NCI-H748 (cell line): Measurements from ENCODE around the gene TSC22D2.
A peak's percentile ranks its signal among the peaks of the same experiment; 100 is the strongest.

Experiments used
- DNase-seq: peaks from one replicate; lab custom pipeline; 2025; ENCODE audit not compliant: unreplicated experiment; lab: John Stamatoyannopoulos, UW

The TSC22D2 gene

GRCh38 chr3:150384296-150385212 lies 23.5 kb upstream of the TSC22D2 start:
- peak; percentile 8 for DNase-seq

DNA sequence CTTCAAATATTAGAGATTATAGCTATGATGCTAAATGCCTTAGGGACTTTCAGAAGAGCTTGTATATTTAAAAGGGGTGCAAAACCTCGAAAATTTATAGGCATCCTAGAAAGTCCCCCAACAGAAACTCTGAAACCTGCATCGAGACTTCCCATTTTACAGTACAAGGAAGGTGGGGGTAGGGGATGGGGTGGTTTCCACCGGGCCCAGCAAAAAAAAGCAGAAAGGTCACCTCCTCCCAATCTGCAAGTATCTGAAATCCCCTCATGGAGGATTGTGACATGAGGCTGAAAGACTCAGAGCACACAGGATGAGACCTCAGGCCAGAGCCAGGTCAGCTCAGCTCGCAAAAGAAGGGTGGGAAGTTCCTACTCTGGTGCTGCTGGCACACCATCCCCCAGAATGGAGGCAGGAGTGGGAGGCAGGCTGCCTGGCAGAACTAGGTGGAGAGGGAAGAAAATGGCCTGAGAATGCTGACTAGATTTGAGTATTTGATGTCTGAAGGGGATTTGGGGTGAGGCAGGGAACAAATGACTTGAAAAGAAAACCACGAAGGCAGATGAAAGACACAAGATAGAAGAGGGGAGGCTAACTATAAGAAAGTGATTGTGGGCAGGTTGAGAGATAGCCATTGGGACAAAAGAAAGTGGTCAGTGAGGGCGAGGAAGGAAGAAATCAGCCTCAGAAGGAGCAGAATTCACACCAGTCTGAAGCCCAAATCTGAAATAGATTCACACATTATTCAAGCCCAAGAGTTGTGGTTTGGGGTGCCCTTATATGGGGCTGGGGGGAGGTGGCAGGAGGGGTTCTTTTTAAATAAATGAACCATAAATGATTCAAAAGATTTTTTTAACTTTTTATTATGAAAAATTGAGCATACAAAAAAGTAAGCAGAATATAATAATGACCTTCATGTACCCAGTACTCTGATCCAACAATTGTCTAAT lies 22.5 kb upstream of the TSC22D2 start:
- DNase-seq, result no peak

- DNase-seq, result no peak
Observed at GRCh38 chr3:150388498-150389418, 19.3 kb upstream of the TSC22D2 start.

DNA sequence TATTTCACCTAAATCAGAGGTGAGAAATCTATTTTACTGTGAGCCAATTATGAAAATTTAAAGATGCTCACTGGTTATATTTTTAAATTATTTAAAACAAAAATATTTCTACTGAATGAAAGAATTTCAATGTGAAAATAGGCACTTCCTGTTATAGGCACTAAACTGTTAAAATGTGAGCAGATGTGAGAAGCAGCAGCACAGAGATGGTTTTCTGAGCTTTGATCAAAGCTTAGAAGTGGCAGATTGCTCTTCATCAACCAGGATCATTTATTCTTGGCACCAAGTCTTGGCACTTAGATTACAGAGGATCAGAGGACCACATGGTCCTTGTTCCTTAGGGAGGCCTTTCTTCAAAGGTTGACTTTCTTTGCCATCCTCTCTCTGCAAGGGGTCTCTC lies 18.0 kb upstream of the TSC22D2 start:
- no peak for DNase-seq

DNA sequence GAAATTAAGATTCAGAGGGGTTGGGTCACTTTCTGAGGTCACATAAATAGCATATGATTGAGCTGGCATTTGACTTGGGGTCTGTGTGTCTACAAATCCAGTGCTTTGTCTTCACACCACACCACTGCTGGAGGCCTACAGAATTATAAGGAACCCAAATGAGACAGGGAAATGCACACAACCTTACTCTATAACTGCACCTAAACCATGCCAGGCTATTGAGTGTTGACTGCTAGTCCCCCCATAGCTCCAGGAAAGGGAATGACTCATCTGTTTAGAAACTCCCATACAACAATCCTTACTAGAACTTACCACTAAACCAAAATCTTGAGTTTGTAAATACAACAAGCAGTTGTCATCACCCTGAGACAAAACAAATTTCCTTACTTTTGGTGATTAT lies 16.9 kb upstream of the TSC22D2 start:
- DNase-seq, result no peak

DNA sequence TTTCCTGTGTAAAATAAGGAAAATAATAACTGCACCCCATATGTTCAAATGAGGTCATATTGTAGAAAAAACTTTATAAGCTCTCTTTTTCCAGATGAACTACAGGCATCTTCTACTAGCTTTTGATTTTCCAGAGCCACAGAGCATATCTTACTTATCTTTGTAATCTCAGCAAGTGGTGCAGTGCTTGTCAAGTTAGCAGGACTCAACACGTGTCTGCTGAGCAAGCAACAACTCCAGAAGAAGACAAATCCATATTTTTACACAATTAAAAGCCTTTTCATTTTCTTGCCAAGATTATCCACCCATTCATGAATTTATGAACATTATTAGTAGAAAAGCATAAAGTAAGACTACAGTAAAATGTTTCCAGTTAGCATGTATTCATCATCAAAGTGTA lies 14.4 kb upstream of the TSC22D2 start:
- DNase-seq, result no peak

- DNase-seq, result no peak
Observed at GRCh38 chr3:150394606-150395005, 13.5 kb upstream of the TSC22D2 start.

GRCh38 chr3:150396491-150396890 lies 11.6 kb upstream of the TSC22D2 start:
- DNase-seq, result no peak

GRCh38 chr3:150396956-150397550 lies 11.0 kb upstream of the TSC22D2 start:
- DNase-seq, result no peak

GRCh38 chr3:150399060-150399459 lies 9.0 kb upstream of the TSC22D2 start:
- DNase-seq, result no peak

- DNase-seq, result no peak
Observed at GRCh38 chr3:150401285-150401684, 6.8 kb upstream of the TSC22D2 start.

- no peak for DNase-seq
Observed at GRCh38 chr3:150402217-150402616, 5.9 kb upstream of the TSC22D2 start.

DNA sequence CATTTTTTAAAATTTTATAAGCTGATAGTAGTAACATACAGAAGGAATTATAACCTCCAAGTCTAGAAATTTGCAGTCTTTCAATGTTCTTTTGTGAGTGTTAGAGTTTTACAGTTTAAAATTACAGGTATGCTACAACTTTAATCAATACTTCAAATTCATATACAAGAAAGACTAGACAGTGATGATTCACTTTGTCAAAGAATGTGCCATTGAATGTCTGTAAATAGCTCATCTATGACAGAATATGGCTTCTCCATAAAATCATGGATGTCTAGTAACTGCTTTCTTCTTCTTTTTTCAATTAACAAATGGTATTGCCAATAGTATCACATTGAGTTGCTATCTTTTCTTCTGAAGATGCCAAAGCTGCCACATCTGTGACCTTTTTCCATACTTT lies 4.1 kb upstream of the TSC22D2 start:
- no peak for DNase-seq

DNA sequence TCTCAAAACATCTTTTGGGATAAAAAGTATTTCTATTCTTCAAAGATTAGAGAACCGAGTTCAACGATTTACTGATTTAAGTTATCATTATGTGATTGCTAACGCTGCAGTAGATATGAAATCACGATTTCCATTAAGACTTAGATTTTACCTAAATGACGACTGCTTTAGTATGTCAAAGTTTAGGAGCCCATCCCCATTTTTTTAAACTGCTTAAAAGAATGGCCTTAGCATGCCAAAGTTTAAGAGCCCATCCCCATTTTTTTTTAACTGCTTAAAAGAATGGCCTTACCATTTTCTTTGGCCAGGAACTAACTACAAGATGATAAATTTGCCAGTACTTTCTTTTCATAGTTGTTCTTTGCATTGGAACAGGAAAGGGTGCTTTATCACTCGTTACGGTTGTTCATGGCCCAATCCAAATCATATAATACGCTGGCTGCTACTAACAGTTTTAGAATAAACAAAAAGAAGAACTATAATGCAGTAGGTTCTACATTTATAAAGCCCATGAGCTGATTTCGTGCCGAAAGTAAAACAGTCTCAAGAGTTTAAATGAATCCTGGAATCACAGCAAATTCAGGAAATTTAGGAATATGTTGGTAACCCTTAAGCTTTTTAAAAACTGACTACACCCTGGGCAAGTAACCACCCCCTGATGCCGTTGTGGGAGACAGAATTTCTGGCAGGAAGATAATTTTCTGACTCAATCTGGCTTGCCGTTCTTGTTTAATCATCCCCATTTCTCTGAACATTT lies 869 bp upstream of the TSC22D2 start:
- DNase-seq, result no peak

GRCh38 chr3:150407808-150408220 lies 284 bp upstream of the TSC22D2 start:
- DNase-seq, result peak; percentile 75

DNA sequence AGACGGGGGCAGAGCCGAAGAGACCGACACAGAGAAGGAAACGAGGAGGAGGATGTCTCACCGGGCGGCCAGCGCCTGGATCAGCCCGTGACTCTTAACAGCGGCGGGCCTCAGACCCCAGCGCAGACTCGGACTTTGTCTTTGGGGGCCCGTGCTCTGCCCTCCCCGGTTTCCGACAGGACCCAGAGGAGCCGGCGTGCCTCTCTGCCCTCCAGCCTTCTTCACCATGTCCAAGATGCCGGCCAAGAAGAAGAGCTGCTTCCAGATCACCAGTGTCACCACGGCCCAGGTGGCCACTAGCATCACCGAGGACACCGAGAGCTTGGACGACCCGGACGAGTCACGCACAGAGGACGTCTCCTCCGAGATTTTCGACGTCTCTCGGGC lies 1.0 kb downstream of the TSC22D2 start:
- DNase-seq, result peak; percentile 47

- DNase-seq, result peak; percentile 64
Observed at GRCh38 chr3:150409512-150410310, 1.6 kb downstream of the TSC22D2 start.

DNA sequence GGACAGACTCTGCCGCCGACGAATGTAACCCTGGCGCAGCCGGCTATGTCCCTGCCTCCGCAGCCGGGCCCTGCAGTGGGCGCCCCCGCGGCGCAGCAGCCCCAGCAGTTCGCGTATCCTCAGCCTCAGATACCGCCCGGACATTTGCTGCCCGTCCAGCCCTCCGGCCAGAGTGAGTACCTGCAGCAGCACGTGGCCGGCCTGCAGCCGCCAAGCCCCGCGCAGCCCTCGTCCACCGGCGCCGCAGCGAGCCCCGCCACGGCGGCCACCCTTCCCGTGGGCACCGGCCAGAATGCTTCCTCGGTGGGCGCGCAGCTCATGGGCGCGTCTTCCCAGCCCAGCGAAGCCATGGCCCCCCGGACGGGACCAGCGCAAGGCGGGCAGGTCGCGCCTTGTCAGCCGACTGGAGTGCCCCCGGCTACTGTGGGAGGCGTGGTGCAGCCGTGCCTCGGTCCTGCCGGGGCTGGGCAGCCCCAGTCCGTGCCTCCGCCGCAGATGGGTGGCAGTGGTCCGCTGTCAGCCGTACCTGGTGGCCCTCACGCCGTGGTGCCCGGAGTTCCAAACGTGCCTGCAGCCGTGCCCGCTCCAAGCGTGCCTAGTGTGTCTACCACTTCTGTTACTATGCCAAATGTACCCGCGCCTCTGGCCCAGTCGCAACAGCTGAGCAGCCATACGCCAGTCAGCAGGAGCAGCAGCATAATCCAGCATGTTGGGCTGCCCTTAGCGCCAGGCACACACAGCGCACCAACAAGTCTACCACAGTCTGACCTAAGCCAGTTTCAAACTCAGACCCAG lies 2.4 kb downstream of the TSC22D2 start:
- DNase-seq, result peak; percentile 36
